Endothelial cell of umbilical vein (primary cell): ENCODE results near the gene A1BG.

Source experiments
- CTCF ChIP-seq, 2 donors: IDR thresholded peaks; 1 replicate in 1 of 2; 2 replicates in 1 of 2; pipeline ENCODE4 v1.5.1; 2011; ENCODE audit warnings: low read length in 2 of 2, mild to moderate bottlenecking in 2 of 2, moderate library complexity in 2 of 2, control low read depth in 1 of 2, inconsistent platforms in 1 of 2, low read depth in 1 of 2; ENCODE audit not compliant: insufficient read depth in 1 of 2; ENCODE audit errors: extremely low read depth in 1 of 2
- MAX ChIP-seq: IDR thresholded peaks from 2 replicates; pipeline ENCODE4 v1.6.1; 2011; ENCODE audit not compliant: insufficient read depth, insufficient read length
- POLR2A ChIP-seq: IDR thresholded peaks from 2 replicates; pipeline ENCODE4 v1.6.1; 2012; ENCODE audit warnings: low read depth, mild to moderate bottlenecking, control low read depth, low read length

- TF ChIP-seq CTCF (IDR thresholded peaks at IDR 0.05; ENCODE audit: extremely low read depth in 1 of 2, insufficient read depth in 1 of 2, low read depth in 1 of 2, low read length in 2 of 2), result no peak
- peak; percentile 22 for TF ChIP-seq POLR2A
- TF ChIP-seq MAX, result peak; percentile 33
Observed at GRCh38 chr19:58400916-58401839, 47.9 kb upstream of the A1BG start.
